Omental fat pad (tissue), 4 donors: ENCODE results near the gene NBEA. TPM values are rescaled to one million over a fixed set of nuclear protein-coding genes. Genes with fewer than 3 reads are reported as not detected.

Source experiments
- ATAC-seq: fragments of 150-250 bp; one replicate; pipeline ENCODE4 v1.9.1; 2016; ENCODE audit warnings: mild to moderate bottlenecking, moderate library complexity; ENCODE audit not compliant: low FRiP score
- DNase-seq: peaks from one replicate; pipeline ENCODE4 v3.0.0-alpha.2; 2019; ENCODE audit warnings: low spot score
- CTCF ChIP-seq, 3 donors: fragments of 450-650 bp; IDR thresholded peaks; one replicate each; pipeline ENCODE4 v1.5.1; 2016 to 2017; ENCODE audit warnings: antibody characterized with exemption in 3 of 3, mild to moderate bottlenecking in 3 of 3, moderate library complexity in 2 of 3
- total RNA-seq, 4 donors: library from RNA; depleted of rRNA; stranded (reverse); fragments of >200 nt; gene quantifications; one replicate each; pipeline ENCODE4 v1.1.0, GENCODE V29; 2016

The NBEA gene
- total RNA-seq, 4 donors from 2014 or later = 4.3 to 10.7 (median 6.1) TPM

GRCh38 chr13:35690581-35691207 lies 748.6 kb downstream of the NBEA start:
- ATAC-seq = no peak
- DNase-seq = no peak

GRCh38 chr13:35693134-35693784 lies 751.2 kb downstream of the NBEA start:
- TF ChIP-seq CTCF (IDR thresholded peaks at IDR 0.05) = no peak
- ATAC-seq = no peak
- DNase-seq = no peak

More at GRCh38 chr13:35690581-35691207, 748.6 kb downstream of the NBEA start:
- no peak for TF ChIP-seq CTCF (IDR thresholded peaks at IDR 0.05)

- no peak for ATAC-seq
Measured at GRCh38 chr13:35694031-35694430, 752.0 kb downstream of the NBEA start.

GRCh38 chr13:35694549-35695447 lies 752.7 kb downstream of the NBEA start:
- no peak for ATAC-seq
- DNase-seq = no peak
- TF ChIP-seq CTCF (IDR thresholded peaks at IDR 0.05) = no peak

More at GRCh38 chr13:35694031-35694430, 752.0 kb downstream of the NBEA start:
- TF ChIP-seq CTCF (IDR thresholded peaks at IDR 0.05) = no peak
- no peak for DNase-seq

- TF ChIP-seq CTCF (IDR thresholded peaks at IDR 0.05) = no peak
- DNase-seq (no peak), ATAC-seq (no peak)
Measured at GRCh38 chr13:35695448-35695770, 753.3 kb downstream of the NBEA start.

GRCh38 chr13:35697186-35697730 lies 755.2 kb downstream of the NBEA start:
- no peak for DNase-seq
- no peak for ATAC-seq

More at GRCh38 chr13:35697186-35697730, 755.2 kb downstream of the NBEA start:
- TF ChIP-seq CTCF (IDR thresholded peaks at IDR 0.05) = no peak
